ENCODE data around the gene BCL2L13.

The BCL2L13 gene

DNA sequence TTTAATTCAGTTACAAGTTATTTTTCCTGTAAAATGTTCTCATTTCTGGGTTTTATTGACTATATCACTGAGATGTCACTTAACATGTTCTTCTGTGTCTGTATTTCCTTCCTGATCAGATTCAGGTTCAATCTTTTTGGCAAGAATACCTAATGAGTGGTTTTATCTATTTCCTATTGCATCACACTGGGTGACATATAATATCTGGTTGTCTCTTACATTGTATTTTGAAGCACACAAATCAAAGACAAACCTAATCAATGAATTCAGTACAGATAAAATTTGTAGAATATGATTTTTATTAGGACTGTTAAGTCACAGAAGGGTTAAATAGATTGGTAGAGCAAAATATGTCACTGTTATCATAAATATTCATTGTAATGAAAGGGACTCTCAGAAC, 60.4 kb downstream of the BCL2L13 start:
- peak overlapping the region; percentile 22; the same call in 1 of the 2 replicates for H3K27ac ChIP-seq
- peaks cover 3% of the 10 kb centered on the region for H3K36me3 ChIP-seq
- DNase-seq = no peak
- H3K4me3 ChIP-seq (ENCODE audit: low read depth, low read length) = no peak overlapping the region
- no peaks in the 10 kb centered on the region for H3K9me3 ChIP-seq (ENCODE audit: severe bottlenecking)
- TF ChIP-seq, protein P1, sequence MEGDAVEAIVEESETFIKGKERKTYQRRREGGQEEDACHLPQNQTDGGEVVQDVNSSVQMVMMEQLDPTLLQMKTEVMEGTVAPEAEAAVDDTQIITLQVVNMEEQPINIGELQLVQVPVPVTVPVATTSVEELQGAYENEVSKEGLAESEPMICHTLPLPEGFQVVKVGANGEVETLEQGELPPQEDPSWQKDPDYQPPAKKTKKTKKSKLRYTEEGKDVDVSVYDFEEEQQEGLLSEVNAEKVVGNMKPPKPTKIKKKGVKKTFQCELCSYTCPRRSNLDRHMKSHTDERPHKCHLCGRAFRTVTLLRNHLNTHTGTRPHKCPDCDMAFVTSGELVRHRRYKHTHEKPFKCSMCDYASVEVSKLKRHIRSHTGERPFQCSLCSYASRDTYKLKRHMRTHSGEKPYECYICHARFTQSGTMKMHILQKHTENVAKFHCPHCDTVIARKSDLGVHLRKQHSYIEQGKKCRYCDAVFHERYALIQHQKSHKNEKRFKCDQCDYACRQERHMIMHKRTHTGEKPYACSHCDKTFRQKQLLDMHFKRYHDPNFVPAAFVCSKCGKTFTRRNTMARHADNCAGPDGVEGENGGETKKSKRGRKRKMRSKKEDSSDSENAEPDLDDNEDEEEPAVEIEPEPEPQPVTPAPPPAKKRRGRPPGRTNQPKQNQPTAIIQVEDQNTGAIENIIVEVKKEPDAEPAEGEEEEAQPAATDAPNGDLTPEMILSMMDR (IDR thresholded peaks at IDR 0.05; ENCODE audit: low read depth, low read length) = no peak
- H3K27me3 ChIP-seq (ENCODE audit: insufficient read depth, low read depth, severe bottlenecking) = no peaks in the 10 kb centered on the region

DNA sequence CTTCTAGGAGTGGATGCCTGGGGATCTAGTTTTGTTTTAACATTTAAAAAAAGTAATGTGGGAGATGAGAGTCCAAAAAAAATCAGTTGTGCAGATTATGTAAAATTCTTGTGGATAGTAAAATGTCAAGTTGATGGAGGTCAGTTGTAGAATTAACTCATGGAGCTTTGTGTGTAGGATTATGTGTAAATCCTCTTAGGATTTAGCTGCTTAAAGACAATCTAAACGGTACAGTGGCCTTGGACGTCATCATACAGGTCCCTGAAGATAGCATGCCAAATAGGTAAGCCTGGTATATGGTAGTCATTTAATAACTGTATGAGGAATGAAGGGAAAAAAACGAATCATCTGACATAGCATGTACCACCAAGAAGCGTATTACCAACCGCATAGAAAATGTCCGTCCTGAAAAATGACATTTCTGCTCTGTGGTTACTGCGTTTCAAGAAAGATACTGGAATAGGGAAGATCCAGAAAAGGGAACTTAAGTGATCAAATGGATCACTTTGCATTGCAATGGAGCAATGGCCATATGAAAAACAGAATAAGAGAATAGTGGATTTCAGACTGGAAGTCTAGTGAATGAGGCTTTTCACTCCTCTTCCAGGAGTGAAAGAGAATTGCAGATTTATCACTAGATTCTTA, 61.3 kb downstream of the BCL2L13 start:
- no peak overlapping the region for H3K4me3 ChIP-seq (ENCODE audit: low read depth, low read length)
- peaks cover 3% of the 10 kb centered on the region for H3K36me3 ChIP-seq
- H3K27ac ChIP-seq = no peak overlapping the region
- peak; percentile 37 for DNase-seq
- TF ChIP-seq, protein P1 (IDR thresholded peaks at IDR 0.05; ENCODE audit: low read depth, low read length) = no peak
- no peaks in the 10 kb centered on the region for H3K9me3 ChIP-seq (ENCODE audit: severe bottlenecking)
- no peaks in the 10 kb centered on the region for H3K27me3 ChIP-seq (ENCODE audit: insufficient read depth, low read depth, severe bottlenecking)

DNA sequence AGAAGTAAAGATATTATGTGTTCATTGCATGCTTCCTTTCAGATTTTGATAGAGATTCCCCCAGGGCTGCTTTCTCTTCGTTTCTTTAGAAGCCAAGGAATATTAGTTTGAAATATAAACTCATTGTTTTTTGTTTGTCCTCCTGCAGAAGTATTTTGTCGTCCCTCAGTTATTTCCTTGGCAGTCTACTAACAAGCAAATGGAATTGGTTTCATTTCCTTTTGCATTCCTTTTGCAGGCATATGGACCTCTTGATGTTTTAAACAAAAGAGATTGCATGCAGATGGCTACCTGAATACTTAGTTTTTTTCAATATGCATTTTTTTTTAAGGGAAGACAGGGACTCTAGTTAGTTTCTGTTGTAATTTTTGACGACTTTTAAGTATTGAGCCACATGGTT, 62.2 kb downstream of the BCL2L13 start:
- H3K9me3 ChIP-seq (ENCODE audit: severe bottlenecking) = no peaks in the 10 kb centered on the region
- DNase-seq = no peak
- TF ChIP-seq, protein P1 (IDR thresholded peaks at IDR 0.05; ENCODE audit: low read depth, low read length) = no peak
- no peak overlapping the region for H3K4me3 ChIP-seq (ENCODE audit: low read depth, low read length)
- peaks cover 3% of the 10 kb centered on the region for H3K36me3 ChIP-seq
- H3K27ac ChIP-seq = no peak overlapping the region
- no peaks in the 10 kb centered on the region for H3K27me3 ChIP-seq (ENCODE audit: insufficient read depth, low read depth, severe bottlenecking)

DNA sequence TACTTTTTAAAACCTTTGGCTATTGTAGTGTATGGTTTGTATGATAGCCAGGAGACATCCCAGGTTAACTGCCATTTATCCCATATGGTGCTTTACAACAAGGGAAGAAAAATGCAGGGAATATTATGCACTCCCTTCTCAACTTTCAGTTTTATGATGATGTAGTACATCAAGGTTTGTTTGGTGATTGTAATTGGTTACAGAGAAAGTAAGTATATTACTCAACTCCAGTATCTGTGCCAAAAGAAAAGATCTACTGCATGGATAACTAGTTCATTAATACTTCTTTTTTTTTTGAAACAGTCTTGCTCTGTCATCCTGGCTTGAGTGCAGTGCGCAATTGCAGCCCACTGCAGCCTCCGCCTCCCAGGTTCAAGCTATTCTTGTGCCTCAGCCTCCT, 65.3 kb downstream of the BCL2L13 start:
- Histone ChIP-seq H3K27ac (no peak overlapping the region), H3K27me3 (ENCODE audit: insufficient read depth, low read depth, severe bottlenecking) (no peaks in the 10 kb centered on the region), H3K4me3 (ENCODE audit: low read depth, low read length) (no peak overlapping the region), H3K9me3 (ENCODE audit: severe bottlenecking) (no peaks in the 10 kb centered on the region), H3K36me3 (no peaks in the 10 kb centered on the region; the same call in none of the 2 replicates)
- TF ChIP-seq, protein P1 (IDR thresholded peaks at IDR 0.05; ENCODE audit: low read depth, low read length) = no peak
- DNase-seq = no peak

DNA sequence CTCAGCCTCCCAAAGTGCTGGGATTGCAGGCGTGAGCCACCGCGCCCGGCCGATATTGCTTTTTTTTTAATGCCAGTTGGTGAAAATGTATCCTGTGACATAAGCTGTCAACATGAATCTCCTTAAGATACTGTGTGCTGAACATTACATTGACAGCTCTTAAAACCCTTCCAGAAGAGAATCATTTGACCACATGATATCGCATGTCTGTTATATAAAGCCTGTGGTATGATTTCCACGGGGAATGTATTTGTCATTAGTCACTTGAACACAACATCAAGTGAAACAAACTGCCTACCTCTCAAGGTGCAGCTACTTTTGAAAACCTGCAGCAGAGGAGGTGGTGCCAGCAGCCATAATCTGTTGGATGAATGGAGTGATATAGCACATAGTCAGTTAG, 67.0 kb downstream of the BCL2L13 start:
- TF ChIP-seq, protein P1 (IDR thresholded peaks at IDR 0.05; ENCODE audit: low read depth, low read length) = no peak
- Histone ChIP-seq H3K27me3 (ENCODE audit: insufficient read depth, low read depth, severe bottlenecking) (no peaks in the 10 kb centered on the region), H3K36me3 (no peaks in the 10 kb centered on the region; the same call in none of the 2 replicates), H3K4me3 (ENCODE audit: low read depth, low read length) (no peak overlapping the region), H3K9me3 (ENCODE audit: severe bottlenecking) (no peaks in the 10 kb centered on the region), H3K27ac (no peak overlapping the region)
- DNase-seq = no peak
